ENCODE measurements around the gene CASTOR1.

GRCh38 chr22:30236875-30237274 is 52.4 kb downstream of the CASTOR1 start:
- TF ChIP-seq CTCF (conservative IDR thresholded peaks at IDR 0.05 in 1 of 2, IDR thresholded peaks at IDR 0.05 in 1 of 2; ENCODE audit: extremely low read depth in 1 of 2, insufficient read depth in 1 of 2, low read depth in 1 of 2, low read length in 2 of 2): no peak
- TF ChIP-seq EZH2 (IDR thresholded peaks at IDR 0.05; ENCODE audit: borderline replicate concordance, low read length): no peak
